SH-SY5Y (cell line): ENCODE measurements around the gene TGFBR3.

Source experiments
- GATA2 ChIP-seq: IDR thresholded peaks from 2 replicates; pipeline ENCODE4 v1.6.1; 2011; ENCODE audit warnings: mild to moderate bottlenecking, low read depth, low read length
- GATA3 ChIP-seq: IDR thresholded peaks from 2 replicates; pipeline ENCODE4 v1.6.1; 2011; ENCODE audit warnings: low read depth, mild to moderate bottlenecking, low read length, moderate library complexity

GRCh38 chr1:91797164-91797563 lies 88.8 kb downstream of the TGFBR3 start:
- no peak for TF ChIP-seq GATA2
- no peak for TF ChIP-seq GATA3
